Cardiac fibroblast (primary cell): Measurements from ENCODE around the gene WDR12.
"Not testable (repeated sequence)": the region's sequence is repeated elsewhere in the genome, so short reads cannot be mapped to it uniquely, and the experiment has no call there.

ENCODE experiments used
- DNase-seq, 2 donors: peaks; one replicate each; pipeline versions ENCODE4 v3.0.0 to v3.0.0-alpha.2; 2010; ENCODE audit warnings: low read depth in 2 of 2
- H3K4me3 ChIP-seq, 2 donors: replicated peaks in 1 of 2; 1 replicate in 1 of 2; 2 replicates in 1 of 2; pipeline ENCODE4 v1.5.1; 2011; ENCODE audit warnings: low read depth in 2 of 2, low read length in 2 of 2, mild to moderate bottlenecking in 2 of 2, moderate library complexity in 1 of 2
- CTCF ChIP-seq: IDR thresholded peaks from one replicate; pipeline ENCODE4 v1.5.1; 2011; ENCODE audit warnings: low read depth, mild to moderate bottlenecking, low read length, inconsistent platforms

WDR12 gene

GRCh38 chr2:202911203-202911511 is 316 bp downstream of the WDR12 start:
- TF ChIP-seq CTCF: no peak
- no peak for DNase-seq
- H3K4me3 ChIP-seq: peak overlapping the region; percentile 83 to 98

- no peak for DNase-seq
- no peak for TF ChIP-seq CTCF
- peak overlapping the region; percentile 83 to 98 for H3K4me3 ChIP-seq
Measured at GRCh38 chr2:202910698-202911097, 775 bp downstream of the WDR12 start.

GRCh38 chr2:202910250-202910649 is 1.2 kb downstream of the WDR12 start:
- H3K4me3 ChIP-seq: peak overlapping the region; percentile 83 to 98

GRCh38 chr2:202909394-202910192 is 1.9 kb downstream of the WDR12 start:
- peak; percentile 20 to 36 for DNase-seq
- TF ChIP-seq CTCF: no peak
- no peak overlapping the region for H3K4me3 ChIP-seq

More at GRCh38 chr2:202910250-202910649, 1.2 kb downstream of the WDR12 start:
- not testable (repeated sequence) for DNase-seq

GRCh38 chr2:202908186-202908585 is 3.3 kb downstream of the WDR12 start:
- no peak for DNase-seq
- H3K4me3 ChIP-seq: no peak overlapping the region
- no peak for TF ChIP-seq CTCF

GRCh38 chr2:202905507-202905906 is 6.0 kb downstream of the WDR12 start:
- H3K4me3 ChIP-seq, DNase-seq: not testable (repeated sequence)

- DNase-seq: no peak
Measured at GRCh38 chr2:202885190-202885589, 26.3 kb downstream of the WDR12 start.

More at GRCh38 chr2:202885190-202885589, 26.3 kb downstream of the WDR12 start:
- H3K4me3 ChIP-seq: no peak overlapping the region
- no peak for TF ChIP-seq CTCF
